Activated CD8-positive, alpha-beta memory T cell treated with anti-CD3 and anti-CD28 coated beads for 24 hours (primary cell): ENCODE data around the gene GSTM3.
"Not testable (repeated sequence)": the region's sequence is repeated elsewhere in the genome, so short reads cannot be mapped to it uniquely, and the experiment has no call there.

ENCODE experiments used
- DNase-seq: peaks from one replicate; pipeline ENCODE4 v3.0.0-alpha.2; 2020

GSTM3 gene

GRCh38 chr1:109761227-109762038, 20.6 kb upstream of the GSTM3 start:
- DNase-seq, result no peak

DNA sequence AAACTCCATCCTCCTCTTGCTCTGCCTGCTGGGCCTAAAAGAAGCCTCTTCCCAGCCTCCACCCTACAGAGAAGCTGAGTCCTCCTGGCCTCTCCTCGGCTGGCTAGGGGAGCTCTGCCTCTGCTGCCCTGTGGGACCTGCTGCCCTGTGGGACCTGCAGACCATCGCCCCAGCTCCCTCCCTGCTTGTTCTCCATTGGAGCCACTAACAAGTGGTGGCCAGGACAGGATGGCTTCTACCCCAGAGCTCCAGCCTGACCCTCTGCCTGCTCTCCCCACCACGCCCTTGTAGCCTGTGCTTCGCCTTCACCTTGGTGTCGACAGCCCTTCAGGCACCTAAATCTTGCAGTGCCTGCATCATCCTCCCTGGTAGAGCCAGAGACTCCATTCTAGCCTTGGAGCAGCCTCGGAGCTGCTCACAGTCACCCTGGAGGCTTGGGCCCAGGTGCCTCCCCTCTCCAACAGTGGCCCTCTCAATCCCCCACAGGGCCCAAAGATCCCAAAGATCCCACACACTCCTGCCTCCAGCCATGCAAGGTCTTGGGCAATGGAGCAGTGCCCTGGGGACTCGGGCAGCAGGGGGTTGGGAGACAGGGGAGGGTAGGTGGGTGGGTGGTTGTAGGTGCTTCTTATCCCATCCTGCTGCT, 19.9 kb upstream of the GSTM3 start:
- DNase-seq, result no peak

DNA sequence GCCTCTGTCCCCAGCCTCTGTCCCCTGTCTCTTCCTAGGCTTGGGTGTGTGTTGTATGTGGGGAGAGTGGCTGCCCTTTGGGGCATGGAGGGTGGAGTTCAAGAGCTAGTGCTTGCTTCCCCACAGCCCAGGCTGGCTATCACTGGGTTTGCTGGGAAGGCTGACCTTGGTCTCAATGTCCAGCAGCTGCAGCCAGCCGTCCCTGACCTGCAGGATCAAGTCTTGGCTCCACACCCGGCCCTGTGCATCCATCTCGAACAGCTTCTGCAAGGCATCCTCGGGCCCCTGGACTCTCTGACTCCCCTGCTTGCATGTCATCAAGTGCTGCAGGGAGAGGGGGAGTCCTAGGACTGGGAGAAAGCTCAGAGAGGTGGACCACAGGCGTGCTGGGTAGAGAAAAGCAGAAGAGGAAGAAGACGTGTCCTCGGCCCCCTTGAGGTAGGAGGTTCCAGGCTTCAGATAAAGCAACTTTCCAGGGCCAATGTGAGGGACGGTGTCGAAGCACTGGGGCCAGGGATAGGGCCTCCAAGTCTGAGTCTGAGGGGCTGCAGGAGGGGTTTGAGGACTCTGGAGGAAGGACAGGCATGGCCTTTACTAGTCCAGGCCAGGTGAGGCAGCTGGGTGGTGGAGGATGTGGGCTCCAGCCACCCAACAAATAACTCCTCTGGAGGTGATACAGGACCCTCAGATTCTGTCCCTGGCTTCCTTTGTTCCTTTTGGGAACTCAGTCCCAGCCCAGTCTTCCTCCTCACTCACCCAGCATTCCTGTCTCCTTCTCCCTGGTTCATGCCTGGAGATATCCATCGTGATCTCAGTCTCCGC, 18.9 kb upstream of the GSTM3 start:
- DNase-seq, result no peak

DNA sequence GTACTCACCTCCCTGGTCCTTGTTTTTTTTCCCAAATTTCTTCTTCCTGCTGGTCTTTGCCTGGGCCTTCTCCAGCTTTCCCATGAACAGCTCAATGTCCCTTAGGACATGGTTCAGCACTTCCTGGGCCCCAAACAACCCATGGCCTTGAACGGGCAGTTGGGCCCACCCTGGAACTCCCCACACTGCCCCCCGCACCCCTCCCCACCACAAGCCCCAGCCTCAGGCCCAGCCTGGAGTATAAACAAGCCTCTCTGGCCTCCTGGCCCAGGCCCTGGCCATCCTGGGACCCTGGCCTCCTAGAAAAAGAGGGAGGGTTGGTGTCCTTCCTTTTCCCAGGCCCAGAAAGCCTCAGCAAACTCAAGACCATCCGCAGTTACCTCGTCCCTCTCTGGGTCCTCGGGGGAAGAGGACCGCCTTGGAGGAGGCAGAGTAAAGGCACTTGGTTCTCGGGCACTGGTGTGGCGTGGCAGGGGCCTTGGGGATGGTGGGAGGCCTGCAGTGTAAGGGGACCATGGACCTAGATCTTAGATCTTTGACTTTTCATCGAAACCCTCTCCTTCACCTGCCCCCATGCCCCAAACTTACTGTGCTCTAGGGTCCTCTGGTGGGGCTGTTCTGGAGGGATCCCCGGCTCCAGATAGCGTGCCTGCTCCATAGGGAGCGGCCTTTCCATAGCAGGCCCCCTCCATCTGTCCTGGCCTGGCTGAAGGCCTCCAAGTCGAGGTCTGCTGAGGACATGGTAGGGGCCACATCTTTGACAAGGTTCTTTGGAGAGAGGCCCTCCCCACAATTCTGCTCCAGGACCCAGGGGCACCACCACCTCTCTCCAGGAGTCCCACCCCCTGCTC, 17.3 kb upstream of the GSTM3 start:
- DNase-seq, result no peak

DNA sequence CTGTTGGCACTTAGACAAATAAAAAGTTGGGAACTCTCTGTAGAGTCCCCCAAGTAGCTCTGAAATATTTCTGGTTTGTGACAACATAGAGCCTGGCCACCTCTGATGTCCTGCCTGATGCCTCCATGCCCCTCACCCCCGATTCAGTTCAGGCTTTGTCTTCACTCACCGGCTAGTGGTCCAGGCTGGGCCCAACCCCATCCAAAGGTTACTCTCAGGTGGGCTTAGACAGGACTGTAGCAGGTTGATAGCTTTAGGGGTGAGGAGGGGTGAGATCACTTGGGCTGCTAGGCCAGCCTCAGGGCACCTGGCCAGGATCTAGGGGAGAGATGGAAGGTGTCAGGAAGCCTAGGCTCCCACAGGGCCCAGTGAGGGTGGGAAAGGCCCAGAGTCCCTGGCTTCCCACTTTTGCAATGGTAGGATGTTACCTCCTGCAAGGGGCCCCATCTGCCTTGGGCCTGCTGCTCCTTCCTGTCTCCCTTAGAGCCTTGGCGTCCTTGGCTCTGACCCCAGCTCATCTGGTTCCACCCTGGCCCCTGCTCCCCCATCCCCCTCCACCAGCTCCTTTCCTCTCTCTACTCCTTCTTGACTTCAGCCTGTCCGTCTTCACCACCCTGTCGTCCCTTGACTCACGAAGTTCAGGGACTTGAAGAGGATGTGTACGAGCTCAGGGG, 16.1 kb upstream of the GSTM3 start:
- DNase-seq, result no peak

DNA sequence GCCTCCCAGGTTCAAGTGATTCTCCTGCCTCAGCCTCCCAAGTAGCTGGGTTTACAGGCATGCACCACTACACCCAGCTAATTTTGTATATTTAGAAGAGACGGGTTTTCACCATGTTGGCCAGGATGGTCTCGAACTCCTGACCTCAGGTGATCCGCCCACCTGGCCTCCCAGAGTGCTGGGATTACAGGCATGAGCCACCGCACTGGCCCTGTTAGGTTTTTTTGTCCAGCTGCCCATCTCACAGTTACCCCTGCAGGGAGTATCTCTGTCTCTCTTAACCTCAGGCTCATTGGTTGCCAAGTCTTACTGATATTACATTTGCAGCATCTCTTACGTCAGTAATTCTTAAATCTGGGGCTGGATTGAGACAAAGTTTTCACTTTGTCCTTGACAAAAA, 15.5 kb upstream of the GSTM3 start:
- not testable (repeated sequence) for DNase-seq

GRCh38 chr1:109754738-109755137, 13.9 kb upstream of the GSTM3 start:
- DNase-seq, result no peak

- no peak for DNase-seq
Observed at GRCh38 chr1:109751531-109752260, 10.9 kb upstream of the GSTM3 start.

GRCh38 chr1:109750920-109751319, 10.1 kb upstream of the GSTM3 start:
- no peak for DNase-seq

- no peak for DNase-seq
Observed at GRCh38 chr1:109750241-109750882, 9.5 kb upstream of the GSTM3 start.

DNA sequence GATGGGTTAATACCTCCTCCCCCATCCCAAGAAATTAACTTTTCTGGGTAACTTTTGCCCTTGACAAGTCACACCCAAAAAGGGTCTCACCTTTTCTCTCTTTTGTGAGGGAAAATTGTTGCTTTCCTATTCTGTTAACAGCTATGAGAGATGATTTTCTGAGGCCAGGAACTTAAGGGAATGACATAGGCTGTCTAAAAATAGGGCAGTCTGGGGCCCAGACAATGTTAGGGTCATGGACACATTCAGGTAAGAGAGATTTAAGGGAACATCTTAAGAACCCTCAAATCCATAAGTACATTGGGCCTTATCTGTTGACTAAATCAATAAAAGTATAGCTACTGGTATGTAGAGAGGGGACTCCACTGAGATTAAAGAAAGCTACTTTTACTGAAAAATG, 8.4 kb upstream of the GSTM3 start:
- DNase-seq, result no peak

GRCh38 chr1:109748311-109748710, 7.5 kb upstream of the GSTM3 start:
- DNase-seq, result not testable (repeated sequence)

DNA sequence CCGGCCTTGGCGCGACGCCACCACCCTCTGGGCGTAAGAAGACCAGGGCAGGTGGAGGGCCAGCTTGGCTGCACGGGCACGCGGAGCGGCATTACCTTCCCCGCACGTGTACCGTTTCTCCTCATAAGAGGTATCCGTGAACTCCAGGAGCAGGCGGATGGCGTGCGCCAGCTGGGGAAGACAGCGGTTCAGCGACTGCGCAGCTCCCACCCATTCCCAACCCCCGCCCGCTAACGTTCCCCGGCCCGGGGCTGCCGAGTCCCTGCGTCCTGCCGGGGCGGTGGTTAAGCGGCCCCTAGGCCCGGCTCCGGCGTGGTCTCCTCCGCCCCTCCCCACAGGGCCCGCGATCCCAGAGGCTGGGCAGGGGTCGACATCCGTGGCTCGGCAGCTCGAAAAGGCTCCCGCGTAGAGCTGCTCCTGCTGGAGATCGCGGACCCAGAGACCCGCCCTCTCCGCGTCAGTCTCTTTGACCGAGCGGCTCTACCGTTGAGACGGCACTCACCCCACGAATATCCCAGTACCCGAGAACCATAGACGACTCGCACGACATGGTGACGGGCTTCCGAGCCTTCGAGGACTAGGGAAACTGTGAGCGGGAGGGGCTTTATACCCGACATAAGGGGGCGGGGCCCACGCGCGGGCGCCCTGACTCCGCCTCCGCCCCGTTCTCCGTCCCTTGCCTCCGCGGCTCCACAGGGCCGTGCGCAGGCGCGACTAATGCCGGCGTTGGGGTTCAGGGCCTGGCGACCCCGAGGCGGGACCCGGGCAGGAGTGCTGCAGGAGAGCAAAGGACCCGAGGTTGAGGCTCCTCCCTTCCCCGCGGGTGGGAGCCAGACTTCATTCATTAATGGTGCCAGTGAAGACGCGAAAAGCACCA, 862 bp downstream of the GSTM3 start:
- DNase-seq, result peak; percentile 95

DNA sequence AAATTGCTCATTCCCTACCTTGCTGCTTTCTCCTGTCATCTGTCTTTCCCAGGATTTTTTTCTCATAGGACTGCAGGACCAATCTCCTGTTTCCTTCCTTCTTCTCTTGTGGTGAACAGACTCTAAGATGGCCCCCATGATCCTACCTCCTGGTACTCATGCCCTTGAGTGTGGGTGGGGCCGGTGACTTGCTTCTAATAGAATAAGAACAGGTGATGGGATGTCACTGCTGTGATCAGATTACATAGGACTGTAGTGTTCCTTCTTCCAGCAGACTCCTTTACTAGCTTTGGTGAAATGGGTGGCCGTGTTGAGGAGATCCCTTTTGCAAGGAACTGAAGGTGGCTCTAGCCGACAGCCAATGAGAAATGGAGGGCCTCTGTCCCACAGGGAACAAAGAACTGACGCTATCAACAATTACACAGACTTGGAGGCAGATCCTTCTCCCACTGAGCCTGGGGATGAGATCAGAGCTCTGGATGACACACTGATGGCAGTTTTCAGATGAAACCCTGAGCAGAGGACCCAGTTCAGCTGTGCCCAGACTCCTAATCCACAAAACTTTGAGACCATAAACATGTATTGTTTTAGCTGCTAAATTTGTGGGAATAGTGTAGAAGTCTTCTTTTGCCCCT, 7.5 kb downstream of the GSTM3 start:
- DNase-seq, result no peak

DNA sequence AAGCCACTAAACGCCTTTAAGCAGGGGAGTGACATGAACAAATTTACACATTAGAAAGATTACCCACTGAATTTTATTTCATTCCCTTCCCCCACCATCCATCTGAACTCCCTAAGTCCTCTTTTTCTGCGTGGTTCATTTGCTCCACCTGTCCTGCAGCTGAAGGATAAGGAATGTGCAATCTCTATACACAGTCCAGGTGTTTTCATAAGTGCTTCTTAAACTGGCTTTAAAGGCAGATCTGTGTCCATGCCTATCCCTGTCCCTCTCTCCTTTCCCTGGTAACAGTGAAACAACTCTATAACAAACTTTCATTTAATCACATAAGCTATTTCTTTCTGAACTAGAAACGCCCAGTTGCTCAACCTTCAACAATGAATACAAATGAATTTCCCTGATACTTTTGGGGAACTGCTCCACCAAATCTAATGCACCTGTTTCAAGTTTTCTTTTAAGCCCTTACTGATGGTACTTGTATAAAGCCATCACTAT, 8.4 kb downstream of the GSTM3 start:
- DNase-seq, result no peak

DNA sequence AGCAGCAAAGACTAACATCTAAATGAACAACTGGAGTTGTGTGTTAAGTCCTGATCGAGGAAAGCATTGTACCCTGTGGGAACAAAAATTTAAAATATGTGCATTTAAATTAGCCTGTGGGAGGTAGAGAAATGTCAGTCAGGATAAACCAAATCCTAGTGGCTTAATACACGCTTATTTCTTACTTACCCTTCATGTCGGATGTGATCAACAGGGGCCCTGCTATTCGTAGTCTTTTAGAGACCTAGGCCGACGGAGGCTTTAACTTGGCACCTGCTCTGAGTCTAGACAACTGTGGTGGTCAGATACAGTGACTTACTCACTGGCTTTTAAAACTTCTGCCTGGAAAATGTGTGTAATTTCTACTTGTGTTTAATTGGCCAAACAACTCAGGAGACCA, 10.2 kb downstream of the GSTM3 start:
- no peak for DNase-seq

DNA sequence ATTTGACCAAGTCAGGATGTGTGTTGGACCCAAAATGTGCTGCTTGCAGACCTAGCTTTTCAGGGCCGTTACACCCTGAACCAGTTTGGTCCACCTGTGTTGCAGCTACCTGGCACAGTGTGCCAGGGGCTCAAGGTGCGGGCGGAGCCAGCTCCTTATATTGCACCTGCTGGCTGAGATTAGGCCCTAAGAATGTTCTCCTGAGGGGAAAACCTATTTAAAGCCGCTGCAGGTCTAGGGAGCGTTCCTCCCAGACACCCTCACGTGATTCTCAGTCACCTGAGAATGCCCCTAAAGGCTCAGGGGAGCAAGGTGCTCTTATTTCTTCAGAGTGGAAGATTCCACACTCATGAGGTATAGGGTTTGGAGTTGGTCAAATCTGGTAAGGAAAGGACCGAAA, 12.0 kb downstream of the GSTM3 start:
- no peak for DNase-seq

DNA sequence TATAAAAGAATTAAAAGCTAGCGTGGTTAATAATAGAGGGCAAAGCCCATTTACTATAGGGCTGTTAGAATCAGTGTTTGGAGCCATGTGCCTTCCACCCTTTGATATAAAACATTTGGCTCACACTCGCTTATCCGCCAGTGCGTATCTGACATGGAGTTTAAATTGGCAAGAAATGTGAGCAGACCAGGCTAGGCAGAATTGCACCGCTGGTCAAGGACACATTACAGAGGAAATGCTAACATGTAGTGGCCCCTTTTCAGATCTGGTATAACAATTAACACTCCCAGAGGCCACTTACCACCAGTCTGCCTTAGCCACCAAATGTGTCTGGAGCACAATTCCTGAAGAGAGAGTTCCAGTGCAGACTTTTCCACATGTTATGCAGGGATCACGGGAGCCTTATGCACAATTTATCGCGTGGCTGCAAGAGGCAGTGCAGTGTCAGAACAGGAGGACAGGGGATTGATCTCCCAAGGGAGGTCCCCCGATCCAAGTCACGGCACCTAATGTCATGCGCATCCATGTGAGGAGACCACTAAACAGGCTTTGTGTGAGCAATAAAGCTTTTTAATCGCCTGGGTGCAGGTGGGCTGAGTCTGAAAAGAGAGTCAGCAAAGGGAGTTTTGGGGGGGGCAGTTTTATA, 14.0 kb downstream of the GSTM3 start:
- DNase-seq, result no peak

DNA sequence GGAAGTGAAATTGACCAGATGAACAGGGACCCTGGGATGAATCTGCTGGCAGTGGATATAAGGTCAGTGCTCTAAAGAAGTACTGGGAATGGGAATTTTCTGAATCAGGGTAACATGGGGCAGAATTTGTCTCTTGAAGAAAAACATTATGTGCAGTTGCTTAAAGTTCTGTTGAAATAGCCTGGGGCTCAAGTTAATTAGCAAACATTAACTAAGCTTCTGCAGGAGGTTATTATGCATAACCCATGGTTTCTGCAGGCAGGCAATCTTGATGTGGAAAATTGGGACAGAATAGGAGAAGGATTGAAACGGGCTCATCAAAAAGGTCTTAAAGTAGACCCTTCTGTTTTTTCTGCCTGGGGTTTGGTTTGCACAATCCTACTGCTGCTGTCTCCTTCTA, 14.8 kb downstream of the GSTM3 start:
- no peak for DNase-seq
